Peyer's patch (tissue), 4 donors: ENCODE data around the gene CACNA2D2.

ENCODE experiments used
- CTCF ChIP-seq, 6 experiments: fragments of 450-650 bp in 4 of 6; fragments of 200-600 bp in 2 of 6; sonication (generic) in 1 of 6; IDR thresholded peaks; one replicate each; pipeline ENCODE4 v1.5.1; 2017 to 2019; ENCODE audit warnings: antibody characterized with exemption in 6 of 6, mild to moderate bottlenecking in 3 of 6, moderate library complexity in 1 of 6
- POLR2A ChIP-seq, 2 donors: fragments of 450-650 bp; IDR thresholded peaks; one replicate each; pipeline ENCODE4 v1.5.1; 2017; ENCODE audit warnings: antibody characterized with exemption in 2 of 2, mild to moderate bottlenecking in 2 of 2, moderate library complexity in 2 of 2

GRCh38 chr3:50479523-50479922 is 23.9 kb downstream of the CACNA2D2 start:
- TF ChIP-seq CTCF (IDR thresholded peaks at IDR 0.05) (no peak), POLR2A (IDR thresholded peaks at IDR 0.05) (no peak)
